Memory B cell (primary cell): ENCODE results near the gene PHLDA1.
A peak's percentile ranks its signal among the peaks of the same experiment; 100 is the strongest.

ENCODE experiments used
- ATAC-seq: fragments of 150-1000 bp; cut with Tn5 transposase; 2 replicates; pipeline ENCODE4 v1.10.0; 2021; ENCODE audit warnings: low read depth, mild to moderate bottlenecking, moderate library complexity
- DNase-seq, 2 donors: peaks; one replicate each; pipeline ENCODE4 v3.0.0; 2022; ENCODE audit warnings: low spot score in 2 of 2
- H3K27ac Mint-ChIP-seq: one replicate; pipeline ENCODE4 v1.8.0; 2022; ENCODE audit warnings: mild to moderate bottlenecking, moderate library complexity, mixed read lengths
- H3K27me3 Mint-ChIP-seq: one replicate; pipeline ENCODE4 v1.8.0; 2022; ENCODE audit warnings: mixed read lengths
- H3K36me3 Mint-ChIP-seq: one replicate; pipeline ENCODE4 v1.8.0; 2022; ENCODE audit warnings: mild to moderate bottlenecking, mixed read lengths
- H3K4me1 Mint-ChIP-seq: one replicate; pipeline ENCODE4 v1.8.0; 2022; ENCODE audit warnings: mixed read lengths
- H3K4me3 Mint-ChIP-seq: one replicate; pipeline ENCODE4 v1.8.0; 2022; ENCODE audit warnings: mild to moderate bottlenecking, moderate library complexity, mixed read lengths
- H3K9me3 Mint-ChIP-seq: one replicate; pipeline ENCODE4 v1.8.0; 2022; ENCODE audit warnings: mixed read lengths

PHLDA1 gene

DNA sequence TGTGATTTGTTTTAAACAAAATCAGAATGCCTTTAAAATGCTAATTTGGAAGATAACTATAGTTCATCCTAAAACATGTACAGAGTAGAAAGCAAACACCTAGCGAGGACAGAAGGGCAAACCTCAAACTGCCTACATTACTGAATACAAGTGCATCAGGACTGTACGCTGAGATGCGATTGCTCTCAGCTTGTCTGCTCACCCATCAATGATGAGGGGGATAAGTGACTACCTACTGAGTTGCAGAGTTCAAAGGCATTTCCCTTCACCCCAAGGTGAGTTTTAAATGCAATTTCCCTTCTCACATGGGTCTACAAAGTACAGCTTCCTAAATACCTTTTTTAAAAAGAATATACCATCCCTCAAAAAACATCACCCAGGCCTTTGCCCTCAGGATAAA lies 52.9 kb downstream of the PHLDA1 start:
- Mint-ChIP-seq H3K36me3 (no peaks in the 10 kb centered on the region), H3K27ac (no peak overlapping the region), H3K9me3 (no peaks in the 10 kb centered on the region), H3K4me1 (peaks cover 14% of the 10 kb centered on the region), H3K4me3 (no peak overlapping the region), H3K27me3 (peaks cover 2% of the 10 kb centered on the region)
- DNase-seq (no peak), ATAC-seq (no peak)

DNA sequence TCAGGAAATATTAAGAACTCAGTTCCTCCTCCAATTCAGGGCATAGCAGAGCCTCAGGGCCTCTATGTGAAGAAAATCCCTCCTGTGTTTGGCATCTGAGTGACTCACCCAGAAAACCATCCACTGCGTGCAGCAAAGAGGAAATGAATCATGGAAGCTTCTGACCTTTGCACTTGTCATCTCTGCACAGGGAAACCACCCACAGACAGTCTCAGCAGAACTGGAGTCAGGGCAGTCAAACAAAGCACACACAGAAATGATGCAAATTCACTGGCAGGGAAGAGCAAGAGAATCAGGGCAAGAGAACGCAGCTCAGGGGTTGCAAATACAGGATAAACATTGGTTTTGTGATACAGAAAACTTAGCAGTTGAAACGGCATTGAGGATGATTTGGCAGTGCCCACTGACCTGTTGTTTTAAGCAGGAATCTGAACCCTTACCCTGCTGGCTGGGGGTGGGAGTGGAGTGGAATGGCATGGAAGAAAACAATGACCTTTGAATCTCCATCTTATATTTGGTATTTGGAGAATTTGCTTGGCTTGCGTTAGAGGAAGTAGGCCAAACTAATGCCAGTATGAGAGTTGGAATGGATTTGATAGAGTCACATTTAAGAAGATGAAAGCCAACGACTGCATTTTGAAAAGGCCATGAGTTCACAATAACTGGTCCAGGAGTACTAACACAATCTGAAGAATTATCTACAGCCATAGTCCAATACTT lies 53.5 kb downstream of the PHLDA1 start:
- Mint-ChIP-seq H3K4me3 (no peak overlapping the region), H3K4me1 (peaks cover 12% of the 10 kb centered on the region), H3K36me3 (no peaks in the 10 kb centered on the region), H3K27me3 (no peaks in the 10 kb centered on the region), H3K9me3 (no peaks in the 10 kb centered on the region), H3K27ac (peak overlapping the region; percentile 69)
- peak; percentile 97 for ATAC-seq
- DNase-seq = peak in 1 of 2 donors; percentile 28

DNA sequence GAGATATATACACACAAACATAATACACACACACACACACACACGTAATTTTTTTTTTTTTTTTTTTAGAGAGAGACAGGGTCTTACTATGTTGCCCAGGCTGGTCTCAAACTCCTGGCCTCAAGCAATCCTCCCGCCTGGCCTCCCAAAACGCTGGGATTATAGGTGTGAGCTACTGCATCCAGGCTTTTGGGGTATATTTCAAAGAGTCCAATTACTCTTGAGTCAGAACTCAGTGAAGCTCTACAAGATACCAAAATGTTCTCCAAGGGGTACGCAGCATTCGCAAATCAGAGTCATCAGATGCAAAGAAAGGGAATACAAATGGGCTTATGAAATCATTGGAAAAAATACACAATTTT lies 54.0 kb downstream of the PHLDA1 start:
- ATAC-seq (no peak), DNase-seq (no peak)
- Mint-ChIP-seq H3K4me3 (no peak overlapping the region), H3K4me1 (peaks cover 12% of the 10 kb centered on the region), H3K36me3 (no peaks in the 10 kb centered on the region), H3K27ac (peak overlapping the region; percentile 69), H3K9me3 (no peaks in the 10 kb centered on the region), H3K27me3 (no peaks in the 10 kb centered on the region)

GRCh38 chr12:75976913-75977312 lies 54.7 kb downstream of the PHLDA1 start:
- peaks cover 8% of the 10 kb centered on the region for H3K4me1 Mint-ChIP-seq
- peak overlapping the region; percentile 69 for H3K27ac Mint-ChIP-seq
- no peak overlapping the region for H3K4me3 Mint-ChIP-seq
- DNase-seq (no peak), ATAC-seq (no peak)
- no peaks in the 10 kb centered on the region for H3K36me3 Mint-ChIP-seq
- H3K27me3 Mint-ChIP-seq = no peaks in the 10 kb centered on the region
- H3K9me3 Mint-ChIP-seq = no peaks in the 10 kb centered on the region

GRCh38 chr12:75976113-75976512 lies 55.5 kb downstream of the PHLDA1 start:
- ATAC-seq (no peak), DNase-seq (no peak)
- Mint-ChIP-seq H3K4me3 (no peak overlapping the region), H3K4me1 (peaks cover 6% of the 10 kb centered on the region), H3K9me3 (no peaks in the 10 kb centered on the region), H3K27ac (no peak overlapping the region), H3K36me3 (no peaks in the 10 kb centered on the region), H3K27me3 (no peaks in the 10 kb centered on the region)

DNA sequence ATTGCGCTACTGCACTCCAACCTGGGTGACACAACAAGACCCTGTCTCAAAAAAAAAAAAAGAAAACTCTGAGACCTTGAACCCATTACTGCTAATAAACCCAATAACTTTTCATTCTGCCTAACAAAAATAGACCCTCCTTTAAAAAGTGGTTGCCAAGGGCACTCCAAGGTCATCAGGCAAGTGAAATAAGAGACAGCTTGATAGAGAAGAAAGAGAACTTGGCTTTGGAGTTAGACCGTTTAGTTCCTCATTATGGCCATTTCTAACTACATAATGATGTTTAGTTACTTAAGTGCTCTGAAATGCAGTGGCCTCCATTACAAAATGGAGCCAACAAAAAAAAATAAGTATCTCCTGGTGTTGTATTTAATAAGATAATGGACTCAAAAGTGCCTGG lies 55.9 kb downstream of the PHLDA1 start:
- DNase-seq (no peak), ATAC-seq (no peak)
- Mint-ChIP-seq H3K4me1 (peaks cover 6% of the 10 kb centered on the region), H3K4me3 (no peak overlapping the region), H3K27ac (no peak overlapping the region), H3K27me3 (no peaks in the 10 kb centered on the region), H3K9me3 (no peaks in the 10 kb centered on the region), H3K36me3 (no peaks in the 10 kb centered on the region)
